GM21825 (cell line): ENCODE data around the gene DAPK2.
"Not testable (repeated sequence)": the region's sequence is repeated elsewhere in the genome, so short reads cannot be mapped to it uniquely, and the experiment has no call there.

Experiments used
- ATAC-seq: cut with Tn5 transposase; IDR thresholded peaks from one replicate; pipeline ENCODE4 v1.9.1; 2021; ENCODE audit warnings: mild to moderate bottlenecking, moderate library complexity; ENCODE audit not compliant: unreplicated experiment

DAPK2 gene

DNA sequence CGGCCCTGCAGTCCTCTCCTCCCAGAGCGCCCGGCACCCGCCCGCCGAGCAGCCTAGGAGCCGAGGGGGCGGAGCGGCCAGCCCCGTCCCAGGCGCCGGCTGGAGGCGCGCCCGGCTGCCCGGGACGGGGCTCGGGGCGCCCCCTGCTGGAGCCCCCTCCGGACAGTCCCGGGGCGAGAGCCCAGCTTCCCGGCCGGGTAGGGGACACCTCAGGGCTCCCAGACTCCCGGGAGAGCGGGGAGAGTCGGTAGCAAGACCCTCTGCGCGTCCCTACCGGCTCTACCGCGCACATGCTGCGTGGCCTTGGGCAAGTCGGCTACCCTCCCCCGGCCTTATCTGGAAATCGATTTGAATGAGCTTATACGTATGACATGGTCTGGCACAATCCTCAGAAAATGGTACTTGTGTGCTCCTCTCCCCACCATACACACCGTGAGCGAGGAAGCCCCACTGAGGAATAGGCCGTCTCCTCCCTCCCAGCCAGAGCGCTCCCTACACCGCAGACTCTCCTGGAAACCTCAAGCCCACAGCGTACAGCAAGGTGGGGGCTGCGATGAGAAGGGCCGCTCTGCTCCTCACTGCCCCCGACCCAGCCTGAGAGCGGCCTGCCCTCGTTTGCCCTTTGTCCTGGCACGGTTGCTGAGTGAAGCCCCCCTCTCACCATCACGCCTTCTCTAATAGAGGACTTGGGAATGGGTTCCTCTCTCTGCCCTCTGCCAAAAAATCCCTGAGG lies at the start of gene DAPK2:
TSS of gene DAPK2 (minus strand) at position 65 of the 733 bp plus-strand sequence. CDS start 6,224 bp downstream, outside the sequence.
- ATAC-seq = peak; percentile 47

DNA sequence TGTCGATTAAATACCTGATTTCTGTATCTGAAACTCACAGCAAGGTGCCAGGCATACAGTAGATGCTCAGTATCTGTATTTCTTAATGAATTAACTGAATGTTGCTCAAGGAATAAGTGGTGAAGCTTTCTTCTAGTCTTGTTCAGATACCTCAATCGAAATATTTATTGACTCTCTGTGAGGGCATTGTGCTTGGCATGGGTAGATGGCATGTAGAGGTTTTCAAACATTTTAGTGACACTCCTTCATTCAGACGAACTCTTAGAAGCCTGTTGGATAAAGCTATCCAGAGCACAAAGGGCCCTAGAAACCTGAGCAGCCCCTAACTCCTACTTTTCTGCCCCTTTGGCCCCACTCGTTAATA lies 49.1 kb upstream of the DAPK2 start:
- no peak for ATAC-seq

DNA sequence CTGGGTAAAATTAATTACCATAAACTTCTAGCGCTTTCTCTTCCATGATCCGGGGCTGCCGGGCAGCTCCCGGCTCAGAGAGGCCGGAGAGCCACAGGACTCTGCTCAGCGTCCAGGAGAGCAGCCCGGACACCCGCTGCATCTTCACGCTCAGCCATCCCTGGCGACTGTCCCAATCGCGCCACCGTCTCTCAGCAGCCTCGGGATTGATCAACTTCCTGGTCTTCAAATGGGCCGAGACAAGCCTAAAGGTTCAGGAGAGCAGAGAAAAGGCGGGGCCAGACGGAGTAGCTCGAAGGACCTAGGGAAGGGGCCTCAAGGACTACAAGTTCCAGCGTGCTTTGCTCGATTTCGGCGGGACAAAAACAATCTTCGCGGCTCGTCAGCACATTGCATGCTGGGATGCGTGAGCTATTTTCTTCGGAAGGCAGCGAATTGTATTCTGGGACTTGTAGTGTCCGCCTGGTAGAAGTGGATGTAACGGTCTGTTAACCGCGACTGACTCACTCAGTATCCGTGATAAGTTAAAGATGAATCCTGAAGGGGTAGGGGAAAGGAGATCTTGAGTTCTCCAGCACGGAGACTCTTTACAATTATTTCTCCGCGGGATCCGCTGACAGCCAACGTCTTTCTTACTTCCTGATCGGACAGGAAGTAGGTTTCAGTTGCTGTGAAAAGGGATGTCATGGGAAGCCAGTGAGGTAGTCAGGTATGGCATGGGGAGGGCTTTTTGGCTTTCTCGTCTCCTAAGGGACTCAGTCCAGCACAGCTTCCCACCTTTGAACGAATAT lies 47.5 kb upstream of the DAPK2 start, which contains the start of gene CIAO2A:
TSS of gene CIAO2A (minus strand) at position 212 of the 791 bp plus-strand sequence. CDS start at position 142, 70 bp downstream.
- peak; percentile 54 for ATAC-seq

DNA sequence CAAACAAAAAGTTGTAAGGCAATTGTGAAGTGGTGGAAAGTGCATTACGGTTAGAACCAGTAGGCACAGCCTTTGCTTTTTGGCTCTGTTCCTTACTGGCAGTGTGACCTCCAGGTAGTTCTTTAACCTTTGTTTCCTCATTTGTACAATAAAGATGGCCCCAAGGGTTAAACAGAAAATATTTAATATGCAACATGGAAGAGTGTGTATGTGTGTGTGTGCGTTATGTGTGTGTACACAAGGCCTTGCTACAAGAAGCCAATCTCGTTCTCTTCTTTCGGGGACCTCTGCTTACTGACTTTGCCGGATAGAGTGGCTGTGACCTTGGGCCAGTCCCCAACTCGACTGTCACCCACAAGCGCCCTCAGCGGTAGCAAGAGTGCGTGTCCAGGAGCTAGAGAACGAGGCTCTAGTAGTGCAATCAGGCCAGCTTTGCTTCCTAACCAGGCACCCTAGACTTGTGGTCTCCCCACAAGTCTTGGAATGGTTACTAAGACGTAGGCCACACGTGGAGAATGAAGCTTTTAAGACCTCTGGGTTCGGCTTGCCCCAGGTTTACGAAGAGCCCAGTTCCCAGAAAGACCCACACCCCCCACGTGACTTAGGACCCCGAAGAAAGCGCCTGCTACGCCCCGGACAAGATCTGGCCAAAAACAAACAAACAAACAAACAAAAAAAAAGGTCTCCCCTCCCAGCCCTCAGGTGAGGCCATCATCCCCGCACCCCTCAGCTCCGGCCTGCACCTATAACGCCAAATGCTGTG lies 46.8 kb upstream of the DAPK2 start:
- ATAC-seq = peak; percentile 19

DNA sequence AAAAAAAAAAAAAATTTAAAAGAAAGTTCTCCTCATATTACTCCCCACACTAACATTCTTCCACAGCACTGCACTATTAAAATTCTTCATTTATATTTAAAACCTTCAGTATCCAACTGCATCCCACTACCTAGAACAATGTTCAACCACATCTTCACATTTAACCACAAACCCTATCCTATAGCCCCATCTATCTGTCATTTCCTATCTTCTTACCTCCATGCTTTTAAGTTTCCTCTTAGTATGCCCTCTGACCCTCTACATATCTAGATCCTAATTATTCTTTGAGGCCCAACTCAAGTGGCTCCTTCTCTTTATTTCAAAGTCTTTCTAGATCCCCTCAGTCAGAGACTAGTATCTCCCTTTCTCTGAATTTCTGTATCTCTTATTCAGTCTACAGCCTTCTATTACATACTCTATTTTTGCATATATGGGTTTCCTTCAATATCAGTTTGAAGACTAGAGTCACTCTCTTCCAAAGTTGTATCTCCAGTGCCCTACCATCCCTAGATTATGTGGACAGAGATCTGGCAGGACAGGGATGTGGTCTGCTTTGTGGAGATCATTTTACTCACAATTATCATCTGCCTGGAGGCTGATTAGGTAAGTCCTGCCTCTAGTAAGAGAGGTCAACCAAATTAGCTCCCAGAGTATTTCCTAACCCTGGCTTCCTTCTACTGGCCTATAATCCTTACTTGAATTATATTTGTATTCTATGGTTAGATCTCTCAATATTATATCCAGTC lies 46.0 kb upstream of the DAPK2 start:
- ATAC-seq = no peak

DNA sequence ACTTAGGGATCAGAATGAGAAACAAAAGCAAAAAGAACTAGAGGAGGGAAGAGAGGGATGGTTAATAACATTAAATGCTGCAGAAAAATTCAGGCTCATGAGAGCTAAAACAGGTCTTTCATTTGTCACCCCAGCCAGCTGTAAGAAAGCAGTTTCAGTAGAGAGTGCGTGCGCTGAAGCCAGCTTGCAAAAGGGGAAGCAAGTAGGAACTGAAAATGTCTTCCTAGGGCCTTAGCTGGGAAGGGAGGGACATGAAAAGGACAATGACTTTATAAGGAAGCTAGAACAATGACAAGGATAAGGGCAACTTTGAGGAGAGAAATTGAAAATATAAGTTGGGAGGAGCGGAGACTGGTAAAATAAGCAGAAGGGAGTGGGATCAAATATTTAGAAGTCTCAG lies 44.2 kb upstream of the DAPK2 start:
- ATAC-seq = no peak

DNA sequence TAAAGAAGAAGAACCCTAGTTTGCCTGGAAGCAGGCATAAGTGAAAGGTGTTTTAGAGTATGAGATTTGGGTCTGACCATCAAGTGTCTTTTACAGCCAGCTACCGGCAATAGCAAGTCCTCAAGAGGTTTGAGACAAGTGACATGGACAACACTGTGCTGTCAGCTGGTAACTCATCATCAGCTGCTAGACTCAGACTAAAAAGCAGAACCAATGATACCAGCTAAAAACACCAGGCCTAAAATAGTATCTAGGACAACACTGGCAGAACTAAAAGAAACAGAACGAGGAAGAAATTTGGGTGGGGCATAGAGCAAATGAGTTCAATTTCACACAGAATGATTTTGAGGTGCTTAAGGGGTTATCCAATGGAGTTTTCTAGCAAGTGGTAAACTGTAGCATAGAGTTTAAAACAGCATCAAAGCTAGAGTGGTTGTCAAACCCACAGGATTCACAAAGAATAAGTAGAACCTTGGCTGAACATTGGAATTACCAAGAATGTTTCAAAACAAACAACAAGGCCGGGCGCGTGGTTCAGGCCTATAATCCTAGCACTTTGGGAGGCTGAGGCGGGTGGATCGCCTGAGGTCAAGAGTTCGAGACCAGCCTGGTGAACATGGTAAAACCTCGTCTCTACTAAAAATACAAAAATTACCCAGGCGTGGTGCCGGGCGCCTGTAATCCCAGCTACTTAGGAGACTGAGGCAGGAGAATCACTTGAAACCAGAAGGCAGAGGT lies 43.4 kb upstream of the DAPK2 start:
- ATAC-seq = no peak

DNA sequence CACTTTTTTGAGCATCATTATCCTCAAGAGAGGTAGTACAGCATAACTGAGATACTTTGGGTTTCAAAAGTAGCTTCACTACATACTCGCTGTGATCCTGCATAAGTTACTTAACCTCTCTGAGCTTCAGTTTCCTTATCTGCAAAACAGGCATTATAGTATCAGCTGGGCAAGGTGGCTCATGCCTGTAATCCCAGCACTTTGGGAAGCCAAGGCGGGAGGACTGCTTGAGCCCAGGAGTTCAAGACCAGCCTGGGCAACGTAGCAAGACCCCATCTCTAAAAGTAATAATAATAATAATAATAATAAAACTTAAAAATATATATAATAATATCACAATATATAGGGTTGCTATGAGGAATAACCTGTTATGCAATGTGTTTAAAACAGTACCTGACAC lies 36.5 kb upstream of the DAPK2 start:
- ATAC-seq = no peak

DNA sequence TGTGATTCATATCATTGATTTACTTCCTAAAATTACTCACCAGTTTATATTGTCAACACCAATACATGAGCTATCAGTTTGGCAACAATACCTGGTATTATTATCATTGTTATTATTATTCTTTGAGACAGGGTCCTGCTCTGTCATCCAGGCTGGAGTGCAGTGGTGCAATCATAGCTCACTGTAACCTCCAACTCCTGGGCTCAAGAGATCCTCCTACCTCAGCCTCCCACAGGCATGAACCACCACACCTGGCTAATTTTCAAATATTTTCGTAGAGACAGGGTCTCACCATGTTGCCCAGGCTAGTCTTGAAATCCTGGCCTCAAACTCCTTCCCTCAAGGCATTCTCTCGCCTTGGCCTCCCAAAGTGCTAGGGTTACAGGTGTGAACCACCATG lies 27.2 kb upstream of the DAPK2 start:
- not testable (repeated sequence) for ATAC-seq

DNA sequence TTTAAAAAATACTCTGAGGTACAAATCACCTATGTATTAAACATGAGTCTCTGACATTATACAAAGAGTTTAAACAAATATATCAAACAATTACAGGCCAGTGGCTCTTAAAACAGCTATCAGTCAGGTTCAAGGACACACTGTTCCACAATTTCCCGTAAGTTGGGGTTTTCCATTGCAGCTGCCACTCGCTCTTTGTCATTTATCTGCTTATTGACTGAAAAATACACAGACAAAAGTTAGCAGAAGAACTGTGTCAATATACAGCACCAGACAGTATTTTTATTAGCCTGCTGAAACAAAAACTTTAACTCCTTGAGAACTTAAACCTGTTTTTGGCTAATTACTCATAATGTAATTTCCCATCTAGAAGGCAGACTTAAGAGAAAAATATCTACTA lies 26.5 kb upstream of the DAPK2 start:
- ATAC-seq = no peak

DNA sequence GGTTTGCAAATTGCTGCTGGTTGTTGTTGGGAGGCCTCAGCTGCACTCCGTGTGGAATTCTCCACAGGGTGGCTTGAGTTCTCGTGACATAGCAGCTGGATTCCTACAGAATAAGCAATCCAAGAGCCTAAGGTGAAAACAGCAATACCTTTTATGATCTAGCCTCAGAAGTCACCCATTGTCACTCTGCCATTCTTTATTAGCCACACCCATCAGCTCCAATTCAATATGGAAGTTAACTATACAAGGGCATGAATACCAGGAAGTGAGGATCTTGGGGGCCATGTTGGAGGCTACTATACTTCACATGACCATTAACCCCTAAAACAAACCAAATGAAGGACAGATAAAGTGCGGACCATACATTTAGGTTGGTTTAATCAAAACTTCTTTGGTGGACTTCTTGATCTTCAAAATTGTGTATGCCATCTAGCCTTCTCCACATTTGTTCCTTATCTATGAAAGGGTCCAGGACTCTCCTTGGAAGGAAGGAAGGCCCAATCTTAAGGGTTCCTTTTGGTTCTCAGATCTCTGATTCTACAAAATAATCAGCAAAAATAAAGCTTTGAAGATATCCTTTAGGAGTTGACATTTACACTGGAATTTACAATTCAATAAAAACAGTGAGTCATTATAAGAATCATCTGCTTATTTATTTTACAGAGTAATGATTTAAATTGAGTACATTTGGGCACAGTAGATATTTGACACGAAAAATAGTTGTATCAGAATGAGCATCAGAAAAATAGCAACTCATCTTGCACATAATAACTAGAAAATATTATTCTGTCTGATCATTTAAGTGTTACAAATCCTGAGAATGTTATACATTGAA lies 25.9 kb upstream of the DAPK2 start:
- no peak for ATAC-seq

DNA sequence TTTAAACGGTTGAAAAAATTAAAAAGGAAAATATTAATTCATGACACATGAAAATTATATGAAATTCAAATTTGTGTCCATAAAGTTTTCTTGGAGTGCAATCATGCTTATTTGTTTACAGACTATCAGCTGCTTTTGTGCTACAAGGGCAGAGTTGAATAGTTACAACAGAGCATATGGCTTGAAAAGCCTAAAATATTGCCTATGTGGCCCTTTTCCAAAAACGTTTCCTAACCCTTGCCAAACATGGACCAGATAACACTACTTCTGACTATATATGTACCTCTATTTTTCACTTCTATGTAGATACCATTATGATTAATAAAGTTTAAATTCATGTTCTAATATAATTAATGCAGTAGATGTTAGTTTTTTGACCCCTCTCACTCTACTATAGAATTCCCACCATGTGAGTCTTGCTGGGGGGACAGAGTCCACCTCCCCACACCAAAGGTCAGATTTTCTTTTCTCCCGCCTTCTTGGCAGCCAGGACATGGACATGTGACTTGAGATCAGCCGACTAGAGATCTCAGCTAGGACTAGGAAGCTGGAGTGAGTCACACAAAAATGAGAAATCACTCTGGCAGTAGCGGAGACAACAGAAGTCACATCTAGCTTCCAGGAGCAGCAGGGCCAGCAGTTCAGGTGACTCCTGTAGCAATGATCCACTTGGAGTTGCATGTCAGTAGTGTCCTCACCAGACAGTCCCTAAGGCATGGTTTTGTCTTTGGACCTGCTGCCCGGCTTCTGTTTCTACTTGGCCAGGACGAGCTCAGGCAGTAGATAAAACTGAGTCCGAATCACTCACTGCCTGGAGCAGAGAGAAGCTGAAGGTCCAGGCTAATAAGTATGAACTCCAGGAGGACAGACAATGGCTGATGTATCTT lies 24.9 kb upstream of the DAPK2 start:
- no peak for ATAC-seq

DNA sequence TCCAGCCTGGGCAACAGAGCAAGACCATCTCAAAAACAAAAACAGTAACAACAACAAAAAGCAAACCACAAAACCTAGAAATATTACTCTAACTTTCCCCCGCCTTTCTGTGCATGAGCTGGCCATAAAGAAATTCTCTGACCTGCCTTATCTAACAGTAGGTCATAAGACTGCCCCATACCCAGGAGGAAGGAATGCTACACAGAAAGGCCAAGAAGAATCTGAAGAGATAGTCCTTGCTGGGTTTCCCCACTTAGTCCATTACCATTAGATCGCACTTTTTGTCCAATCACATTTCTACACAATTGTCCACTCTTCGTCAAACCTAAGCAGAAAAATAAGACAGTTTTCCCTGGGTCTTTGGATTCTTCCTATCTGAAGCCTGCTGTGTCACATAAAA lies 23.8 kb upstream of the DAPK2 start:
- no peak for ATAC-seq

DNA sequence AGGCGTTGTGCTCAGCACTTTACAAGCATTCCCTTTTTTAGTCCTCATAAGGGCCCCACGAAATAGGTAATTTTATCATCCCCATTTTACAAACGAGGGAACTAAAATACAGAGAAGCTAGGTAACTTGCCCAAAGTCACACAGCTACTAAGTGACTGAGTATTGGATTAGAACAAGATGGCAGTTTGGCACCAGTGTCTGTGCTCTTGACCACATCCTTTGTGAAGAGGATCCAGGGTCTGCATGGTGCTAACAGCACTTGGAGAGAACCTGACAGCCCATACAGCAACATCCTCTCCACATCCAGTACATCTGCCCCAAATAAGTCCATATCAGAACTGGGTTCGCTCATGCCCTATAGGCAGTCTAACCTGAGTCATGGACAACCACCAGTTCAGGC lies 21.8 kb upstream of the DAPK2 start:
- no peak for ATAC-seq

DNA sequence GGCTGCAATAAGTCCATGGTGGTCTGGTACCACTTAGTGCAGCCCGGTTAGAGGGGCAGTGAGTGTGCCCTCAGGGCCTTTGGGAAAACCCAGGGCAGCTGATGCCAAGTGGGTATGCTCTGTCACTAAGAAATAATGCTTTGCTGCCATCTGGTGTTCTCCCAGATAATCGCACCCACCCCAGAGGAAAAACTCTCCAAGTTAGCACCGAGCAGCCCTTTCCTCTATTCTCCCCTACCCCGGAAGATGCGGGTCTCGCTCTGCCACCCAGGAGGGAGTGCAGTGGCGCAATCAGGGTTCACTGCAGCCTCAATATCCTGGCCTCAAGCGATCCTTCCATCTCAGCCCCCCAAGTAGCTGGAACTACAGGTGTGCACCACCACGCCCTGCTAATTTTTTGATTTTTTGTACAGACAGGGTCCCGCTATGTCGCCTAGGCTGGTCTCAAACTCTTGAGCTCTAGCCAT lies 21.3 kb upstream of the DAPK2 start:
- no peak for ATAC-seq

DNA sequence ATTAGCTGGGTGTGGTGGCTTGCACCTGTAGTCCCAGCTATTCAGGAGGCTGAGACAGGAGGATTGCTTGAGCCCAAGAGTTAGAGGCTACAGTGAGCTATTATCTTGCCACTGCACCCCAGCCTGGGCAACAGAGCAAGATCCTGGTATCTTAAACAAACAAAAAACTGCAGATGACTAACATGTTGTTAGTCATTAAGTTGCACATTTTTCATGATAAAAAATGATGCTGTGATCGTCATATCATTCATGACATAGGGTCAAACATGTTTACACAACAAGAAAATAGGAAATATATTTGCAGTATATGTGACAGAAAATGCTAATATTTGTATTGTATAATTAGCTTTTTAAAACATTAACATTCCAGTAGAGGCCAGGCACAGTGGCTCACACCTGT lies 20.2 kb upstream of the DAPK2 start:
- no peak for ATAC-seq

DNA sequence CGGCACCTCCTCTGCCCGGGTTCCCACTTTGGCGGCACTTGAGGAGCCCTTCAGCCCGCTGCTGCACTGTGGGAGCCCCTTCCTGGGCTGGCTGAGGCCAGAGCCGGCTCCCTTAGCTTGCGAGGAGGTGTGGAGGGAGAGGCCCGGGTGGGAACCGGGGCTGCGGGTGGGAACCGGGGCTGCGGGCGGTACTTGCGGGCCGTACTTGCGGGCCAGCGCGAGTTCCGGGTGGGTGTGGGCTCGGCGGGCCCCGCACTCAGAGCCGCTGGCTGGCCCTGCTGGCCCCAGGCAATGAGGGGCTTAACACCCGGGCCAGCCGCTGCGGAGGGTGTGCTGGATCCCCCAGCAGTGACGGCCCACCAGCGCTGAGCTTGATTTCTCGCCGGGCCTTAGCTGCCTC lies 14.4 kb upstream of the DAPK2 start:
- ATAC-seq = no peak

DNA sequence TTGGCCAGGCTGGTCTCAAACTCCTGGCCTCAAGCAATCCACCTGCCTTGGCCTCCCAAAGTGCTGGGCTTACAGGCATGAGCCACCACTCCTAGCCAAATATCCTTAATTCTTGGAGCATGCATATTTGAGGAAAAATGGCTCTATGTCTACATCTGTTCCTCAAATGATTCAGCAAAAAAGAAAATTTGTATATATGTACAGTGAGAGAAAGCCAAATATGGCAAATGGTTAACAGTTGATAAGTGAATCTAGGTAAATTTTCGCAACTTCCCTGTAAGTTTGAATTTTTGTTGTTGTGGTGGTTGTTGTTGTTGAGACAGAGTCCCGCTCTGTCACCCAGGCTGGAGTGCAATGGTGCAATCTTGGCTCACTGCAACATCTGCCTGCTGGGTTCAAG lies 12.8 kb upstream of the DAPK2 start:
- not testable (repeated sequence) for ATAC-seq
